GM21619 (cell line): Measurements from ENCODE around the gene AMBRA1.

Experiments used
- ATAC-seq: cut with Tn5 transposase; IDR thresholded peaks from one replicate; pipeline ENCODE4 v1.9.1; 2021; ENCODE audit not compliant: unreplicated experiment

Gene AMBRA1

GRCh38 chr11:46593550-46594373, at the start of gene AMBRA1:
AMBRA1 (minus strand) TSS chr11:46594023; CDS start chr11:46548380, 45,643 bp downstream.
- peak; percentile 72 for ATAC-seq

DNA sequence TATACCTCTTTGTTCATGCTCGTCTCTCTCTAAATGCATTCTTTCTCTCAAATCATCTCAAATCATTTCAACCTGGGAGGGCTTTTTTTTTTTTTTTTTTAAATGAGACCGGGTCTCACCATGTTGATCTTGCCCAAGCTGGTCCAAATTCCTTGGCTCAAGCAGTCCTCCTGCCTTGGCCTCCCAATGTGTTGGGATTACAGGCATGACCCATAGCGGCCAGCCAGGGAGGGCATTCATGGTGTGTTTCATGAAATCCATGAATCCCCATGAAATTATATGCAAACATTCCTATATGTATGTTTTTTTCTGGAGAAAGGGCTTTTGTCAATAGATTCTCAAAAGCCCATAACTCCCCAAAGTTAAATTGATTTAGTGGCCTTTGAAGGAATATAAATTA, 49.7 kb upstream of the AMBRA1 start:
- ATAC-seq: no peak

- no peak for ATAC-seq
Observed at GRCh38 chr11:46642627-46643335, 49.0 kb upstream of the AMBRA1 start.

DNA sequence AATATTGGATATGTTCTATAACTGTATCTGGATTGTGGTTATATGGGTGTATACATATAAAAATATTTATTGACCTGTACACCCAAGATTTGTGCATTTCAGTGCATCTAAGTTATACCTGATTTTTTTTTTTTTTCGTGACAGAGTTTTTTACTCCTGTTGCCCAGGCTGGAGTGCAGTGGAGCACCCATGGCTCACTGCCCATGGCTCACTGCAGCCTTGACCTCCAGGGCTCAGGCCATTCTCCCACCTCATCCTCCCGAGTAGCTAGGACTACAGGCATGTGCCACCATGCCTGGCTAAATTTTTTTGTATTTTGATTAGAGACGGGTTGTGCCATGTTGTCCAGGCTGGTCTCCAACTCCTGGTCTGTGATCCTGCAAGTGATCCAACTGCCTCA, 47.8 kb upstream of the AMBRA1 start:
- ATAC-seq: no peak

GRCh38 chr11:46640036-46640788, 46.4 kb upstream of the AMBRA1 start:
- no peak for ATAC-seq

DNA sequence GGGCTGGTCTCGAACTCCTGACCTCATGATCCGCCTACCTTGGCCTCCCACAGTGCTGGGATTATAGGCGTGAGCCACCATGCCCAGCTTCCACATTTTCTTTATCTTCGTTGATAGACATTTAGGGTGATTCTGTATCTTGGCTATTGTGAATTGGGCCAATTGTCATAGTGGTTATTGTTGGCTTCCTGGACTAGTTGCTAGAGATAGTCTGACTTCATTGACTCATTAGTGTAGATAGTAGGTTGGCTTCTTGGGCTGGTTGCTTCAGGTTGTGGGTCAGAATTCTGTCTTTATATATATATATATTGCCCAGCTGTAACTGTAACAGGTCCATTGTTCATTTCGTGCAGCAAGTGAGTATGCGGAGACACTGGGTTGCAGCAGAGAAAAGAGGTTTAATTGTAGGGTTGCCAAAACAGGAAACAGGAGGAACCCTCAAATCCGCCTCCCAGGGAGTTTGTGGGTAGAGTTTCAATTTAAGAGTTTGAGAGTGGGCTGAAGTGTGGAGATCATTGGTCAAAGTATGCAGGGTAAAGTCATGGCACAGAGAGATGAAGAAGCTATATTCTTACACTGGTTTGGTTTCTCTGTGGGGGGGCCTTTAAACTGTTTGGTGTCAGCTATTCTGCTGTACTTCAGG, 45.5 kb upstream of the AMBRA1 start:
- no peak for ATAC-seq

DNA sequence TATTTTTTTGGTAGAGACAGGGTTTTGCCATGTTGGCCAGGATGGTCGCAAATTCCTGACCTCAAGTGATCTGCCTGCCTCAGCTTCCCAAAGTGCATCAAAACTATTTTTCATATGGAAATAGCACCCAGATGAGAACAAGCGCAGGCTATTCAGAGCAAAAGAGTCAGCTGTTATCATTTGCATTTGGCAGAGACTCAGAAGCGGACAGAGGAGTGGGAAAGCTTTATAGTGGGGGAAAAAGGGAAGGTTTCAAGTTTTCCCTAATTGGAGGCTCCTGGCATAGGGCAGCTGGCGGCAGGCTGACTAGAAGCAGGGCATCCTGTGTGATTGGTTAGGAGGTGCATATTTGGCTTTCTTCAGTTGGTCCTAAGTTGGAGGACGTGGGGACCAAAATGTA, 43.7 kb upstream of the AMBRA1 start:
- no peak for ATAC-seq

DNA sequence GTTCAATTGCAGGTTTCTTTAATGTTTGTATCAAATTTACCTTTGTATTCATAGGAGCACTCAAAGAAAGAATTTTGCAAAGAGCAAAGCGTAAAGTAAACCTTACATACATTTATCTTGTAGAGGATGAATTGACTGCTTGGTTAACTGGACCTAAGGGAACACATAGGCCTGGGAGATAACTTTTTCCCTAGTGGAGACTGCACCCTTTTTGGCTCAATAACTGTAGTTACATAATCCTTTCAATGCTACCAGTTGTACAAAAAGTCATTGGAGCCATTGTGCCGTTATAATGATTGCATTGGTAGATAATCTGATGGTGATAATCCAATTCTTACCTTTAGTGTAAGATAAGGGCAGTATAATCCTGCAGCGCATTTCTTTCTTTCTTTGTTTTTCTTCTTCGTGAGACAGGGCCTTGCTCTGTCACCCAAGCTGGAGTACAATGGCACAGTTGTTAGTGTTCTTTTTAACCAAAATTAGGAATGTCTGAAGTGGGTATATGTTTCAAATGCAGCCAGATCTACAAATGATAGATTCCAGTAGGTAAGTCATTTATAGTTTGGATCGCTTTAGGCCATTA, 41.8 kb upstream of the AMBRA1 start:
- ATAC-seq: no peak

DNA sequence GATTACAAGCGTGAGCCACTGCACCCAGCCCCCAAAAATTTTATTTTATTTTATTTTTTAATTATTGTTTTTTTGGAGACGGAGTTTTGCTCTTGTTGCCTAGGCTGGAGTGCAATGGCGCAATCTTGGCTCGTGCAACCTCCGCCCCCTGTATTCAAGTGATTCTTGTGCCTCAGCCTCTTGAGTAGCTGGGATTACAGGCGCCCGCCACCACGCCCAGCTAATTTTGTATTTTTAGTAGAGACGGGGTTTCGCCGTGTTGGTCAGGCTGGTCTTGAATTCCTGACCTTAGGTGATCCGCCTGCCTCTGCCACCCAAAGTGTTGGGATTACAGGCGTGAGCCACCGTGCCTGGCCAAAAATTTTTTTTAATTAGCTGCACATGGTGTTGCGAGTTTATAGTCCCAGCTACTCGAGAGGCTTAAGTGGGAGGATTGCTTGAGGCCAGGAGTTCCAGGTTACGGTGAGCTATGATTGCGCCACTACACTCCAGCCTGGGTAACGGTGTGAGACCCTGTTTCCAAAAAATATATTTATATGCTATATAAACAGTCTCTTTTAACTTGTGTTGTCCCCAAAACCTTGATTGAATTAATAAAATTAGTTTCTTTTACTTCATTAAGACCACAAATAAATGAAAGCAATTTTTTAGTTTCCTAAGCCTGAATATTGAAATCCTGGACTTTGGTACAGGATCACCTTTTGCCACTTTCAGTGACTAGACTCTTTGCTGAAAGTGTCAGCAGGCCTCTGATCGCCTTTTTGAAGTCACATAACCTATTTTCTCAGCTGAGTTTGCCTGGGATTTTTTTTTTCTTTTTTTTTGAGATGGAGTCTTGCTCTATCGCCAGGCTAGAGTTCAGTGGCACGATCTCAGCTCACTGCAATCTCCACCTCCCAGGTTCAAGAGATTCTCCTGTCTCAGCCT, 39.7 kb upstream of the AMBRA1 start:
- ATAC-seq: no peak

DNA sequence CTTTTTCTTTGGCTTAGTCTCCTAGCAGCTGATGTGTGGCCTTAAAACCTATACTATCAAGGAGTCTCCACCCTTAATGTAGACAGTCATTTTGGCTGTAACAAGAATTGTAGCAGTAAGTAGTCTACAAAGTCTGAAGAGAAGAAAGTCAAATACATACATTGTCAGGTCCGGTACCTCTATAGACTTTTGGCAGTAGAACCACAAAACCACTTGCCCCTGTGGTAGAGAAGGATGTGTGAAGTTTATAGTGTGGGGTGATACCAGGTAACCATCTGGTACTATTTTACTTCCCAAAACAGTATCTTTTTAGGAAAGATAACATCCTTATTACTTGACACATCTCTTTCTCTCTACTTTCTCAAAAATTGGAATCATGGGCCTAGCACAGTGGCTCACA, 38.7 kb upstream of the AMBRA1 start:
- no peak for ATAC-seq

- no peak for ATAC-seq
Observed at GRCh38 chr11:46631676-46632075, 37.9 kb upstream of the AMBRA1 start.

GRCh38 chr11:46630237-46630636, 36.4 kb upstream of the AMBRA1 start:
- ATAC-seq: no peak

GRCh38 chr11:46628961-46629360, 35.1 kb upstream of the AMBRA1 start:
- ATAC-seq: no peak

- no peak for ATAC-seq
Observed at GRCh38 chr11:46625406-46625805, 31.6 kb upstream of the AMBRA1 start.

- no peak for ATAC-seq
Observed at GRCh38 chr11:46618837-46619236, 25.0 kb upstream of the AMBRA1 start.

GRCh38 chr11:46617972-46618314, 24.1 kb upstream of the AMBRA1 start:
- no peak for ATAC-seq

GRCh38 chr11:46617134-46617971, 23.5 kb upstream of the AMBRA1 start, which contains the start of the genes ATG13 and HARBI1:
ATG13 (plus strand) TSS chr11:46617553; CDS start chr11:46644292, 26,739 bp downstream.
HARBI1 (minus strand) TSS chr11:46617227; CDS start chr11:46616237, 990 bp downstream.
- ATAC-seq: peak; percentile 91

DNA sequence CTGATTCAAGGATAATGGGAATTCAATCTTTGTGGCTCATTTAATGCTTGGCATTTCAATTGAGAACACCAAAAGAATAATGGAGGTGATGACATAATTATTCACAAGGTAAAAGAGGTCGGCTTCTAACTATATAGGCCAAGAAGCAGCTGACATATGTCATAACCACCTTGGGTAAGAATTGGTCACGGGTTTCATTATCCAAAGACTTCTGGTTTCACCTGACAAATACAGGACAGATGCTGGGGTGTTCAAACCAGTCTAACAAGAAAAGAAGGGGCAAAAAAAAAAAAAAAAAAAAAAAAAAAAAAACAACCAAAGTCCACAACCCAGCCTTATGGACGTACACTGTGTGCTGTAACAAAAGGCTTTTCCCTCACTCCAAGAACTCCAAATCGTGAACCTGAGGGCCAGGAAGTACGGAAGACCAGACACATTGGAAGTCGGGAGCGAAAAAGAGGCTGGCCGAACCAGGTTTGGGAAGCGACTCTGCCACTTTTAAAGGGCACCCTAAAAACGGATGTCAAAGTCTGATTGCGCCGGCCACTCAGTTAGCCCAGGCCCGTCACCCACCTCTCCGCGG, 22.8 kb upstream of the AMBRA1 start:
- no peak for ATAC-seq
